ENCODE measurements around the gene BIRC6. TPM values are rescaled to one million over a fixed set of nuclear protein-coding genes. Genes with fewer than 3 reads are reported as not detected.
"Not testable (repeated sequence)": the region's sequence is repeated elsewhere in the genome, so short reads cannot be mapped to it uniquely, and the experiment has no call there.

BIRC6 gene
- total and polyA plus RNA-seq, 2 donors (not counting 1 experiment from before 2014, with no cell fraction given): 46.7 to 162 TPM

- Histone ChIP-seq H3K4me3 (replicated peaks in 1 of 4; ENCODE audit: control extremely low read depth in 1 of 4, insufficient read depth in 1 of 4, low read depth in 3 of 4, low read length in 4 of 4) (no peak overlapping the region), H3K36me3 (ENCODE audit: control insufficient read depth, insufficient read depth, low read length) (no peaks in the 10 kb centered on the region), H3K27me3 (ENCODE audit: control insufficient read depth, insufficient read depth, low read length) (no peaks in the 10 kb centered on the region), H3K4me1 (ENCODE audit: control insufficient read depth, extremely low read depth, insufficient read depth, low read length) (no peaks in the 10 kb centered on the region), H4K20me1 (ENCODE audit: control insufficient read depth, extremely low read depth, insufficient read depth, low read length) (peaks cover 2% of the 10 kb centered on the region), H3K9ac (ENCODE audit: insufficient read depth, low read length) (no peak overlapping the region), H3K79me2 (ENCODE audit: control insufficient read depth, insufficient read depth, low read length) (peaks cover 98% of the 10 kb centered on the region), H3K9me3 (ENCODE audit: control insufficient read depth, insufficient read depth, low read depth, low read length) (no peaks in the 10 kb centered on the region), H3K4me2 (ENCODE audit: extremely low read depth, insufficient read depth, low read length) (no peak overlapping the region), H2AFZ (ENCODE audit: low read length) (no peak overlapping the region), H3K27ac (ENCODE audit: insufficient read depth, low read length) (no peak overlapping the region)
- TF ChIP-seq EZH2 (IDR thresholded peaks at IDR 0.05; ENCODE audit: low read length, missing control alignments) (no peak), CTCF (conservative IDR thresholded peaks at IDR 0.05 in 1 of 2, IDR thresholded peaks at IDR 0.05 in 1 of 2; ENCODE audit: low read depth in 1 of 2, low read length in 2 of 2) (no peak)
- no peak for DNase-seq (ENCODE audit: low read depth in 2 of 2)
Observed at GRCh38 chr2:32369222-32369621, 12.4 kb downstream of the BIRC6 start.

DNA sequence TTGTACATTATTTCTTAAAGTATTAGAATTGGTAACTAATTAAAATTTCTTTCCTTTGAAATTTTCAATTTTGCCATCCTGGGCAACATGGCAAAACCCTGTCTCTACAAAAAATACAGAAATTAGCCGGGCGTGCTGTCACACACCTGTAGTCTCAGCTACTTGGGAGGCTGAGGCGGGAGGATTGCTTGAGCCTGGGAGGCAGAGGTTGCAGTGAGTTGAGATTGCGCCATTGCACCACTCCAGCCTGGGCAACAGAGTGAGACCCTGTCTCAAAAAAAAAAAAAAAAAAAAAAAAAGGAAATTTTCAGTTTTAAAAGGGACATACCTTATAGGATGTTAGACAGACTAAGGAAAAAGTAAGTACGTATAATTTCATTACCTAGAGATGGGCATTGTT is 14.1 kb downstream of the BIRC6 start:
- not testable (repeated sequence) for H3K27ac ChIP-seq (ENCODE audit: insufficient read depth, low read length); H3K36me3 ChIP-seq (ENCODE audit: control insufficient read depth, insufficient read depth, low read length); H3K27me3 ChIP-seq (ENCODE audit: control insufficient read depth, insufficient read depth, low read length); H3K9ac ChIP-seq (ENCODE audit: insufficient read depth, low read length); H4K20me1 ChIP-seq (ENCODE audit: control insufficient read depth, extremely low read depth, insufficient read depth, low read length); H2AFZ ChIP-seq (ENCODE audit: low read length); H3K4me2 ChIP-seq (ENCODE audit: extremely low read depth, insufficient read depth, low read length); H3K4me1 ChIP-seq (ENCODE audit: control insufficient read depth, extremely low read depth, insufficient read depth, low read length); DNase-seq (ENCODE audit: low read depth in 2 of 2); H3K9me3 ChIP-seq (ENCODE audit: control insufficient read depth, insufficient read depth, low read depth, low read length); H3K4me3 ChIP-seq (replicated peaks in 1 of 4; ENCODE audit: control extremely low read depth in 1 of 4, insufficient read depth in 1 of 4, low read depth in 3 of 4, low read length in 4 of 4)
- peaks cover 96% of the 10 kb centered on the region for H3K79me2 ChIP-seq (ENCODE audit: control insufficient read depth, insufficient read depth, low read length)

GRCh38 chr2:32372519-32373182 is 15.8 kb downstream of the BIRC6 start:
- no peaks in the 10 kb centered on the region for H3K27me3 ChIP-seq (ENCODE audit: control insufficient read depth, insufficient read depth, low read length)
- no peaks in the 10 kb centered on the region for H3K4me1 ChIP-seq (ENCODE audit: control insufficient read depth, extremely low read depth, insufficient read depth, low read length)
- H3K9me3 ChIP-seq (ENCODE audit: control insufficient read depth, insufficient read depth, low read depth, low read length): no peaks in the 10 kb centered on the region
- no peak overlapping the region for H3K9ac ChIP-seq (ENCODE audit: insufficient read depth, low read length)
- H3K36me3 ChIP-seq (ENCODE audit: control insufficient read depth, insufficient read depth, low read length): no peaks in the 10 kb centered on the region
- DNase-seq (ENCODE audit: low read depth in 2 of 2): no peak
- H3K4me2 ChIP-seq (ENCODE audit: extremely low read depth, insufficient read depth, low read length): no peak overlapping the region
- H3K27ac ChIP-seq (ENCODE audit: insufficient read depth, low read length): no peak overlapping the region
- TF ChIP-seq CTCF (conservative IDR thresholded peaks at IDR 0.05 in 1 of 2, IDR thresholded peaks at IDR 0.05 in 1 of 2; ENCODE audit: low read depth in 1 of 2, low read length in 2 of 2): no peak
- TF ChIP-seq EZH2 (IDR thresholded peaks at IDR 0.05; ENCODE audit: low read length, missing control alignments): no peak
- no peak overlapping the region for H2AFZ ChIP-seq (ENCODE audit: low read length)
- H3K79me2 ChIP-seq (ENCODE audit: control insufficient read depth, insufficient read depth, low read length): peaks cover 95% of the 10 kb centered on the region
- no peak overlapping the region for H3K4me3 ChIP-seq (replicated peaks in 1 of 4; ENCODE audit: control extremely low read depth in 1 of 4, insufficient read depth in 1 of 4, low read depth in 3 of 4, low read length in 4 of 4)
- H4K20me1 ChIP-seq (ENCODE audit: control insufficient read depth, extremely low read depth, insufficient read depth, low read length): no peaks in the 10 kb centered on the region

All from fibroblast of lung (primary cell).